ENCODE data around the gene ASPN.

Gene ASPN

DNA sequence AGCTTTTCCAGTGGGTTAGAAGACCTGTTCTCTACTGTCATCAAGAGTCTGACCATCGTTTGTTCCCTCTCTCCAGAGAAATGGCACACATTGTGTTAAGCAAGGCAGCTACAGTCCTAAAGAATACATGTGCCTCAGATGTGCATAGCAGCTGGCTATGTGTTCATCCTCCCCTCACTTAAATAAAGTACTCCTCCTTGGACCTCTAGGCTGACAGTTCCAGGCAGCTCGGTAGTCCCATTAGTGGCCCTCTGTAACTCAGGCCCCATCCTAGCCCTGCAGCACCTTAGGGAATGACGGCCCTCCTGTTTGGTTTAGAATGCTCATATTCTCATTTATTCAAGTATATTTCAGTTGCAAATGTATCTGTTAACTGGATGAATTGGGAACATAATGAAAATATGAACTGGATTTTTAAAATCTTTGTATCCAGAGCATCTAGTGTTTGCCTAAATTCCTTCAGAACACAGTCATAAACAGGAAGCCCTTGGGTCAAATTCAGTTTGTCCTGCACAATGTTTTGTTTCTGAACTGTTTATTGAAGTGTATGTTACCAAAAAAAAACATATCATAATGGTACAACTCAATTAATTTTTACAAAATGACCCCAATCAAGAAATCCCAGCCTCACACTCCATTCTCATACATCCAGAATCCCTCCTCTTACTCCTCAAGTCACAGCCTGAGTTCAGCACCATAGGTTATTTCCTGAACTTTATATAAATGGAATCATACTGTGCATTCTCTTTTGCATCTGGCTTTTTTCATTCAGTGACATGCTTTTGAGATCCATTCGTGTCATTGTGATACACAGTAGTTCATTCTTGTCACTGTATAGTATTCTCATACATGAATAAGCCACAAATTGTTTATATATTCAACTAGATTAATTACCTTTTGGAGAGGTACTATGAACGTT is 1.6 kb upstream of the ASPN start:
- H3K27ac ChIP-seq (ENCODE audit: low read length), result no peak overlapping the region
- H3K27me3 ChIP-seq (ENCODE audit: control insufficient read depth, insufficient read depth, low read length), result no peaks in the 10 kb centered on the region
- no peak overlapping the region for H3K9ac ChIP-seq (ENCODE audit: low read length)
- H3K4me1 ChIP-seq (ENCODE audit: control insufficient read depth, low read depth, low read length), result peaks cover 12% of the 10 kb centered on the region
- H3K9me3 ChIP-seq (ENCODE audit: control insufficient read depth, low read depth, low read length), result no peaks in the 10 kb centered on the region
- no peaks in the 10 kb centered on the region for H3K36me3 ChIP-seq (ENCODE audit: control insufficient read depth, low read depth, low read length)
- H3K4me3 ChIP-seq (ENCODE audit: low read length), result no peak overlapping the region

DNA sequence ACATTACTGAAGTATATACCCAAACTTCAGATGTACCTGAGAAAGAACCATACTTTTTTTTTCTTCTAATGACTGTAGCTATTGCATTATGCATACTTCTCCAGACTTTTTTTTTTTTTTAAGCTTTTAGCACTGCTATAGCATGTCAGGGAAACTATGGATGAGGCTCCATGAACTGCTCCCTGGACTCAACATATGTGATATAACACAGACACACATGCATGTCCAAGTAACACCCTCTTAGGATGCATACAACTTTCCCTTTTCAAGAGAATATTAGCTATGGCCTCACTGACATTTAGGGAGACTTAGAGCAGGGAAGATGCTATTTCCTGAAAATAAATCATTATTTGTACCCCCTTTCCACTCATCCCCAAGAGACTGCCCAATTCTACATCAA is 499 bp upstream of the ASPN start:
- no peak overlapping the region for H3K4me3 ChIP-seq (ENCODE audit: low read length)
- H3K9ac ChIP-seq (ENCODE audit: low read length), result no peak overlapping the region
- H3K4me1 ChIP-seq (ENCODE audit: control insufficient read depth, low read depth, low read length), result peaks cover 12% of the 10 kb centered on the region
- H3K27me3 ChIP-seq (ENCODE audit: control insufficient read depth, insufficient read depth, low read length), result no peaks in the 10 kb centered on the region
- no peak overlapping the region for H3K27ac ChIP-seq (ENCODE audit: low read length)
- H3K36me3 ChIP-seq (ENCODE audit: control insufficient read depth, low read depth, low read length), result no peaks in the 10 kb centered on the region
- no peaks in the 10 kb centered on the region for H3K9me3 ChIP-seq (ENCODE audit: control insufficient read depth, low read depth, low read length)

GRCh38 chr9:92480986-92481633 is 1.2 kb downstream of the ASPN start:
- Histone ChIP-seq H3K9ac (ENCODE audit: low read length) (no peak overlapping the region), H3K9me3 (ENCODE audit: control insufficient read depth, low read depth, low read length) (no peaks in the 10 kb centered on the region), H3K36me3 (ENCODE audit: control insufficient read depth, low read depth, low read length) (no peaks in the 10 kb centered on the region), H3K27ac (ENCODE audit: low read length) (no peak overlapping the region), H3K4me1 (ENCODE audit: control insufficient read depth, low read depth, low read length) (peaks cover 12% of the 10 kb centered on the region), H3K4me3 (ENCODE audit: low read length) (no peak overlapping the region), H3K27me3 (ENCODE audit: control insufficient read depth, insufficient read depth, low read length) (no peaks in the 10 kb centered on the region)

- Histone ChIP-seq H3K4me3 (ENCODE audit: low read length) (no peak overlapping the region), H3K27me3 (ENCODE audit: control insufficient read depth, insufficient read depth, low read length) (no peaks in the 10 kb centered on the region), H3K9ac (ENCODE audit: low read length) (no peak overlapping the region), H3K9me3 (ENCODE audit: control insufficient read depth, low read depth, low read length) (no peaks in the 10 kb centered on the region), H3K27ac (ENCODE audit: low read length) (no peak overlapping the region), H3K36me3 (ENCODE audit: control insufficient read depth, low read depth, low read length) (no peaks in the 10 kb centered on the region), H3K4me1 (ENCODE audit: control insufficient read depth, low read depth, low read length) (peaks cover 12% of the 10 kb centered on the region)
These were observed 2.0 kb downstream of the ASPN start for GRCh38 chr9:92480291-92480771.

DNA sequence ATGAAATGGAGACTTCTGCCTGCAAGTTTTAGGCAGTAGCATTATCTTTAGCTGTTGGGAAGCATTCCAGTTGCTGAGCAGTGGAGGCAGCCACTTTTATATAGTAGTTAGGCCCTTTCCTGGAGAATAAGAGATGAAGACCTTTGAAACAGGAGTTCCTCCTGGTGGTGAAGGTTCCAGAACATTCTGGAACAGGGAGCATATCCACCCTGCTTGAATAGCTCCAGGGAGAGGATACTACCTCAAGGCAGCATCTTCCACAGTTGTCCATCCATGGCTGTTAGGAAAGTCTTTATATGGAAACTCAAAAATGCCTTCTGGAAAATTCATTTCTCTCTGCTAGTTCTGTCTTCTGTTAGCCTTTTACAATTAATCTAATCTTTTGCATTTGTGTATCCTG is 3.0 kb downstream of the ASPN start:
- Histone ChIP-seq H3K4me3 (ENCODE audit: low read length) (no peak overlapping the region), H3K36me3 (ENCODE audit: control insufficient read depth, low read depth, low read length) (no peaks in the 10 kb centered on the region), H3K9me3 (ENCODE audit: control insufficient read depth, low read depth, low read length) (no peaks in the 10 kb centered on the region), H3K27me3 (ENCODE audit: control insufficient read depth, insufficient read depth, low read length) (no peaks in the 10 kb centered on the region), H3K27ac (ENCODE audit: low read length) (no peak overlapping the region), H3K4me1 (ENCODE audit: control insufficient read depth, low read depth, low read length) (peaks cover 12% of the 10 kb centered on the region), H3K9ac (ENCODE audit: low read length) (no peak overlapping the region)

DNA sequence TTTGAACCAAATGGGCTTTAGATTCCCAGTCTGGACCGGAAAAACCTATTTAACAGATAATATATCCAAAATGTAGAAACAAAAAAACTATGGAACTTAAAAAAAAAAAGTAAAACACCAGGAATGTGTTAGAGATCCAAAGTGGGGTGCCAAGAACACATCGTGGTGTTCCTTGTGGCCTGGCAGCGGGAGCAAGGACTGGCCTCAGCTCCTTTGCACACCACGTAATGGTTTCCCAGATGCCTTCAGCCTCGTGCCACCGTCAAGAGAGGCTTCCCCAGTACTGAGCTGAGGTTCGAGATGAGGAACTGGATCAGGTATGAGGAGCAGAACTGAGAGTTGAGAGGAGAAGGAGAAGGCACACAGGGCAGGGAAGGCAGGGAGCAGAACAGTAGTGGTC is 3.5 kb downstream of the ASPN start:
- Histone ChIP-seq H3K9me3 (ENCODE audit: control insufficient read depth, low read depth, low read length) (no peaks in the 10 kb centered on the region), H3K36me3 (ENCODE audit: control insufficient read depth, low read depth, low read length) (no peaks in the 10 kb centered on the region), H3K4me3 (ENCODE audit: low read length) (no peak overlapping the region), H3K9ac (ENCODE audit: low read length) (no peak overlapping the region), H3K27me3 (ENCODE audit: control insufficient read depth, insufficient read depth, low read length) (no peaks in the 10 kb centered on the region), H3K4me1 (ENCODE audit: control insufficient read depth, low read depth, low read length) (peaks cover 12% of the 10 kb centered on the region), H3K27ac (ENCODE audit: low read length) (no peak overlapping the region)

- Histone ChIP-seq H3K36me3 (ENCODE audit: control insufficient read depth, low read depth, low read length) (no peaks in the 10 kb centered on the region), H3K27ac (ENCODE audit: low read length) (no peak overlapping the region), H3K9ac (ENCODE audit: low read length) (no peak overlapping the region), H3K4me3 (ENCODE audit: low read length) (no peak overlapping the region), H3K4me1 (ENCODE audit: control insufficient read depth, low read depth, low read length) (peaks cover 12% of the 10 kb centered on the region), H3K9me3 (ENCODE audit: control insufficient read depth, low read depth, low read length) (no peaks in the 10 kb centered on the region), H3K27me3 (ENCODE audit: control insufficient read depth, insufficient read depth, low read length) (no peaks in the 10 kb centered on the region)
These were observed 5.3 kb downstream of the ASPN start for GRCh38 chr9:92476962-92477361.

- Histone ChIP-seq H3K27me3 (ENCODE audit: control insufficient read depth, insufficient read depth, low read length) (no peaks in the 10 kb centered on the region), H3K27ac (ENCODE audit: low read length) (no peak overlapping the region), H3K4me3 (ENCODE audit: low read length) (no peak overlapping the region), H3K9me3 (ENCODE audit: control insufficient read depth, low read depth, low read length) (no peaks in the 10 kb centered on the region), H3K36me3 (ENCODE audit: control insufficient read depth, low read depth, low read length) (no peaks in the 10 kb centered on the region), H3K9ac (ENCODE audit: low read length) (no peak overlapping the region), H3K4me1 (ENCODE audit: control insufficient read depth, low read depth, low read length) (no peaks in the 10 kb centered on the region)
These were observed 7.7 kb downstream of the ASPN start for GRCh38 chr9:92474587-92474986.

GRCh38 chr9:92468206-92468605 is 14.1 kb downstream of the ASPN start:
- no peaks in the 10 kb centered on the region for H3K9me3 ChIP-seq (ENCODE audit: control insufficient read depth, low read depth, low read length)

GRCh38 chr9:92467511-92467910 is 14.8 kb downstream of the ASPN start:
- Histone ChIP-seq H3K9me3 (ENCODE audit: control insufficient read depth, low read depth, low read length) (no peaks in the 10 kb centered on the region), H3K27ac (ENCODE audit: low read length) (no peak overlapping the region), H3K4me3 (ENCODE audit: low read length) (no peak overlapping the region), H3K36me3 (ENCODE audit: control insufficient read depth, low read depth, low read length) (no peaks in the 10 kb centered on the region), H3K4me1 (ENCODE audit: control insufficient read depth, low read depth, low read length) (no peaks in the 10 kb centered on the region), H3K27me3 (ENCODE audit: control insufficient read depth, insufficient read depth, low read length) (no peaks in the 10 kb centered on the region), H3K9ac (ENCODE audit: low read length) (no peak overlapping the region)

More at GRCh38 chr9:92468206-92468605, 14.1 kb downstream of the ASPN start:
- Histone ChIP-seq H3K27ac (ENCODE audit: low read length) (no peak overlapping the region), H3K9ac (ENCODE audit: low read length) (no peak overlapping the region), H3K36me3 (ENCODE audit: control insufficient read depth, low read depth, low read length) (no peaks in the 10 kb centered on the region), H3K4me1 (ENCODE audit: control insufficient read depth, low read depth, low read length) (no peaks in the 10 kb centered on the region), H3K27me3 (ENCODE audit: control insufficient read depth, insufficient read depth, low read length) (no peaks in the 10 kb centered on the region), H3K4me3 (ENCODE audit: low read length) (no peak overlapping the region)

DNA sequence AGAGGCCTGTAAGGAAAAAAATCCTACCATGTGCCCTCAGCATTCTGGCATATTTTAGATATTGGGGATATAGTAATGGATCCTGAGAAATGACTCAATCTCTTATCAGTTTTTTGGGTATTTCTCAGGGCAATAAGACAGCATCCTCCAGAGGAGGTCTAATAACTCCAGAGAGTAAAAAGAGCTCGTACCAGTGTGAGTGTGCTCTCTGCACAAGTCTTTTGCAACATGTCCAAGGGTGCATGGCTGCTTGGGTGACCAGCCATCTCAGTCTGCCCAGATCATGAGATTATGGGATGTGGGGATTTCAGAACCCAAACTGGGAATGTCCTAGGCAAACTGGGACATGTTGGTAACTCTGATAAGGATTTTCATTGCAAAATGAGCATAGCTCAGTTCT is 15.3 kb downstream of the ASPN start:
- no peaks in the 10 kb centered on the region for H3K9me3 ChIP-seq (ENCODE audit: control insufficient read depth, low read depth, low read length)
- no peaks in the 10 kb centered on the region for H3K36me3 ChIP-seq (ENCODE audit: control insufficient read depth, low read depth, low read length)
- no peak overlapping the region for H3K27ac ChIP-seq (ENCODE audit: low read length)
- H3K4me1 ChIP-seq (ENCODE audit: control insufficient read depth, low read depth, low read length), result no peaks in the 10 kb centered on the region
- H3K9ac ChIP-seq (ENCODE audit: low read length), result no peak overlapping the region
- no peak overlapping the region for H3K4me3 ChIP-seq (ENCODE audit: low read length)
- H3K27me3 ChIP-seq (ENCODE audit: control insufficient read depth, insufficient read depth, low read length), result no peaks in the 10 kb centered on the region
